ENCODE data around the gene FRS2. TPM values are rescaled to one million over a fixed set of nuclear protein-coding genes. Genes with fewer than 3 reads are reported as not detected.

FRS2 gene
- total RNA-seq, 4 donors from 2014 or later, result 16.7 to 48.6 (median 25.3) TPM

- H3K36me3 ChIP-seq, result no peaks in the 10 kb centered on the region
Observed at GRCh38 chr12:69502345-69503081, 32.3 kb downstream of the FRS2 start.

DNA sequence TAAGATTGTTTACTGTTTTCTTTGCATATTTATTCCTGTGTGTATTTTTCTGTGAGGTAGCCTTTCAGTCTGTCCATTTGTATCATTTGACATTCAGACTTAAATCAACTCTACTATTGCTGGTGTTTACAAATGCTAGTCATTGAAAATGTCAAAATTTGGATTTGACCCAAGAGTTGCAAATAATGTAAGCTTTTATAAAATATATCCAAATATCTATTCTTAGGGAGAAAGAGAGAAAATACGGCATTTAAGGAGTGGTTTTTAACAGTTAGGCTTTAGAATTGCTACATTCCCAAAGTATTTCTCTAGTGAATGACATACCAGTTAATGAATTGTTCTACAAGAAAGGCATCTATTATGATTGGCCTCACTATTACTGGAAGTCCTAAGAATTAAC lies 37.9 kb downstream of the FRS2 start:
- H3K4me3 ChIP-seq, result no peak overlapping the region
- intact Hi-C loops (cut with DNase I; ENCODE audit: low total_unique reads) (no loop called here), in situ Hi-C loops (cut with MboI; ENCODE audit: low pct_ligation_motif_present in 1 of 4, low pct_unique_long_range_greater_than_20kb in 1 of 4, low sequenced_read_pairs in 3 of 4) (no loop called here)
- no peaks in the 10 kb centered on the region for H3K36me3 ChIP-seq
- no peak for TF ChIP-seq POLR2A (IDR thresholded peaks at IDR 0.05)
- TF ChIP-seq EP300 (IDR thresholded peaks at IDR 0.05; ENCODE audit: low read depth), result no peak
- no peak for TF ChIP-seq POLR2AphosphoS5 (IDR thresholded peaks at IDR 0.05)
- TF ChIP-seq CTCF (IDR thresholded peaks at IDR 0.05), result no peak
- H3K27ac ChIP-seq, result no peak overlapping the region
- H3K9me3 ChIP-seq, result no peaks in the 10 kb centered on the region
- DNase-seq, result no peak
- 76 to 78% methylated on average over 1 of the region's 1 CpG for WGBS, 2 donors (ENCODE audit: low coverage in 1 of 2)
- H3K4me1 ChIP-seq, result peaks cover 18 to 61% (median 25%) of the 10 kb centered on the region in 4 donors
- H3K27me3 ChIP-seq, result no peaks in the 10 kb centered on the region

More at GRCh38 chr12:69502345-69503081, 32.3 kb downstream of the FRS2 start:
- in situ Hi-C loops (cut with MboI; ENCODE audit: low pct_ligation_motif_present in 1 of 4, low pct_unique_long_range_greater_than_20kb in 1 of 4, low sequenced_read_pairs in 3 of 4), result no loop called here
- Histone ChIP-seq H3K9me3 (no peaks in the 10 kb centered on the region), H3K27me3 (no peaks in the 10 kb centered on the region), H3K27ac (no peak overlapping the region), H3K4me1 (peaks cover 6 to 26% (median 12%) of the 10 kb centered on the region in 4 donors), H3K4me3 (no peak overlapping the region)
- TF ChIP-seq EP300 (IDR thresholded peaks at IDR 0.05; ENCODE audit: low read depth) (no peak), POLR2A (IDR thresholded peaks at IDR 0.05) (no peak), CTCF (IDR thresholded peaks at IDR 0.05) (no peak)
- 89 to 100% methylated on average over 4 to 8 of the region's 8 CpGs for WGBS, 2 donors (ENCODE audit: low coverage in 1 of 2)
- no peak for DNase-seq
- intact Hi-C loops (cut with DNase I; ENCODE audit: low total_unique reads), result no loop called here

DNA sequence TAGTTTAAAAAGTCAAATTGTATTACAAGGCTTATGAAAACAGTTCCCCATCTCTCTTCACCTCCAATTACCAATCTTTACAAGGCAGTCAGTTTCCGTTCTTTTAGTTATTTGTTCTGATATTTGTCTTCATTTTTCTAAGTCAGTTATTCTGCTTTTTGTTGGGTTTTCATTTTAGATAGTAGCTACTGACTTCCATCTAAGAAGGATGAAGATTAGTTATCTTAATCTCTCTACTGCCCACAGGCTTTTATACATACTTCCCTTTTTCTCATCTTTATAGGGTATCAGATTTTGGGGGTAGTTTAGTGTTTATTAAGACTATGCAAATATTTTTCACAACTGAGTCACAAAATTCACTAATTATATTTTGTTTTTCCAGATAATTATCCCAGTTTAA lies 38.4 kb downstream of the FRS2 start:
- intact Hi-C loops (cut with DNase I; ENCODE audit: low total_unique reads), result no loop called here
- 84 to 85% methylated on average over 1 of the region's 1 CpG for WGBS, 2 donors (ENCODE audit: low coverage in 1 of 2)
- H3K36me3 ChIP-seq, result no peaks in the 10 kb centered on the region
- DNase-seq, result no peak
- no peak overlapping the region for H3K4me3 ChIP-seq
- H3K27ac ChIP-seq, result no peak overlapping the region
- no peaks in the 10 kb centered on the region for H3K27me3 ChIP-seq
- in situ Hi-C loops (cut with MboI; ENCODE audit: low pct_ligation_motif_present in 1 of 4, low pct_unique_long_range_greater_than_20kb in 1 of 4, low sequenced_read_pairs in 3 of 4), result no loop called here
- peaks cover 18 to 66% (median 25%) of the 10 kb centered on the region in 4 donors for H3K4me1 ChIP-seq
- H3K9me3 ChIP-seq, result no peaks in the 10 kb centered on the region
- TF ChIP-seq CTCF (IDR thresholded peaks at IDR 0.05) (no peak), POLR2A (IDR thresholded peaks at IDR 0.05) (no peak), EP300 (IDR thresholded peaks at IDR 0.05; ENCODE audit: low read depth) (no peak), POLR2AphosphoS5 (IDR thresholded peaks at IDR 0.05) (no peak)

DNA sequence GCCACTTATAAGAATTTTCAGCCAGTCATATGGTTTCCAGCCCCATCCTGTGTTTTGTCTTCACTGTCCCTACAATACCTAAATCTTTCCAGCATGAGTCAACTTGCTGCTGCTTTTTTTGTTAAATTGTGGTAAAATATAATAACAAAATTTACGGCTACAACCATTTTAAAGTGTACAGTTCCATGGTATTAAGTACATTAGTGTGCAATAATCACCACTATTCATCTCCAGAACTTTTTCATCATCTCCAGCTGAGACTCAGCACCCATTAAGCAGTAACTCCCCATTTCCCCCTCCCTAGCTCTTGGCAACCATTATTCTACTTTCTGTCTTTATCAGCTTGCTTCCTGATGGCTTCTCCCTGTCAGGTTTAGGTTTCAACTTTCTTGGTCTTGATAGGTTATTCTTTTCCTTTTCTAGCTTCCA lies 39.1 kb downstream of the FRS2 start:
- in situ Hi-C loops (cut with MboI; ENCODE audit: low pct_ligation_motif_present in 1 of 4, low pct_unique_long_range_greater_than_20kb in 1 of 4, low sequenced_read_pairs in 3 of 4), result no loop called here
- intact Hi-C loops (cut with DNase I; ENCODE audit: low total_unique reads), result no loop called here
- no peak for DNase-seq

More for the DNA sequence above, 39.1 kb downstream of the FRS2 start:
- WGBS, 2 donors (ENCODE audit: low coverage in 1 of 2), result 92 to 100% methylated on average over 1 of the region's 1 CpG
- H3K9me3 ChIP-seq, result no peaks in the 10 kb centered on the region
- H3K27ac ChIP-seq, result no peak overlapping the region
- no peak overlapping the region for H3K4me3 ChIP-seq
- no peaks in the 10 kb centered on the region for H3K27me3 ChIP-seq
- no peaks in the 10 kb centered on the region for H3K36me3 ChIP-seq
- H3K4me1 ChIP-seq, result peaks cover 18 to 66% (median 25%) of the 10 kb centered on the region in 4 donors
- TF ChIP-seq CTCF (IDR thresholded peaks at IDR 0.05), result no peak
- no peak for TF ChIP-seq POLR2A (IDR thresholded peaks at IDR 0.05)
- TF ChIP-seq EP300 (IDR thresholded peaks at IDR 0.05; ENCODE audit: low read depth), result no peak
- no peak for TF ChIP-seq POLR2AphosphoS5 (IDR thresholded peaks at IDR 0.05)
